Body of pancreas (tissue), 4 donors: ENCODE measurements around the gene MRPS35.

Experiments
- POLR2A ChIP-seq, 3 donors: fragments of 450-650 bp; IDR thresholded peaks; one replicate each; pipeline ENCODE4 v1.6.1; 2016; ENCODE audit warnings: antibody characterized with exemption in 3 of 3, mild to moderate bottlenecking in 2 of 3
- TF ChIP-seq, protein P1 (sequence below), 7 experiments: fragments of 450-650 bp in 4 of 7; fragments of 200-600 bp in 3 of 7; sonication (generic) in 3 of 7; IDR thresholded peaks; one replicate each; pipeline ENCODE4 v1.5.1; 2016 to 2019; ENCODE audit warnings: antibody characterized with exemption in 7 of 7

- TF ChIP-seq, protein P1, sequence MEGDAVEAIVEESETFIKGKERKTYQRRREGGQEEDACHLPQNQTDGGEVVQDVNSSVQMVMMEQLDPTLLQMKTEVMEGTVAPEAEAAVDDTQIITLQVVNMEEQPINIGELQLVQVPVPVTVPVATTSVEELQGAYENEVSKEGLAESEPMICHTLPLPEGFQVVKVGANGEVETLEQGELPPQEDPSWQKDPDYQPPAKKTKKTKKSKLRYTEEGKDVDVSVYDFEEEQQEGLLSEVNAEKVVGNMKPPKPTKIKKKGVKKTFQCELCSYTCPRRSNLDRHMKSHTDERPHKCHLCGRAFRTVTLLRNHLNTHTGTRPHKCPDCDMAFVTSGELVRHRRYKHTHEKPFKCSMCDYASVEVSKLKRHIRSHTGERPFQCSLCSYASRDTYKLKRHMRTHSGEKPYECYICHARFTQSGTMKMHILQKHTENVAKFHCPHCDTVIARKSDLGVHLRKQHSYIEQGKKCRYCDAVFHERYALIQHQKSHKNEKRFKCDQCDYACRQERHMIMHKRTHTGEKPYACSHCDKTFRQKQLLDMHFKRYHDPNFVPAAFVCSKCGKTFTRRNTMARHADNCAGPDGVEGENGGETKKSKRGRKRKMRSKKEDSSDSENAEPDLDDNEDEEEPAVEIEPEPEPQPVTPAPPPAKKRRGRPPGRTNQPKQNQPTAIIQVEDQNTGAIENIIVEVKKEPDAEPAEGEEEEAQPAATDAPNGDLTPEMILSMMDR (IDR thresholded peaks at IDR 0.05), result no peak
- no peak for TF ChIP-seq POLR2A (IDR thresholded peaks at IDR 0.05)
These were observed 25.4 kb upstream of the MRPS35 start for GRCh38 chr12:27685274-27685673.
